Activated CD4-positive, alpha-beta T cell treated with anti-CD3 and anti-CD28 coated beads for 36 hours (primary cell): Measurements from ENCODE around the gene TPCN2. TPM values are rescaled to one million over a fixed set of nuclear protein-coding genes. Genes with fewer than 3 reads are reported as not detected.

Source experiments
- ATAC-seq: fragments of 200-7000 bp; cut with Tn5 transposase; one replicate; pipeline ENCODE4 v1.10.0; 2021; ENCODE audit warnings: mild to moderate bottlenecking, moderate library complexity
- CTCF ChIA-PET: fragments of 350-600 bp; sonication (Branson Sonifier 250); formaldehyde crosslinking; loops from one replicate; lab custom pipeline; 2021; ENCODE audit warnings: antibody characterized with exemption; lab: Charles Lee
- POLR2A ChIA-PET: fragments of 350-600 bp; sonication (Branson Sonifier 250); formaldehyde crosslinking; loops from one replicate; lab custom pipeline; 2021; ENCODE audit warnings: antibody characterized with exemption, inconsistent platforms; lab: Charles Lee
- DNase-seq: peaks from one replicate; pipeline ENCODE4 v3.0.0-alpha.2; 2020
- H3K27ac Mint-ChIP-seq: one replicate; pipeline ENCODE4 v1.8.0; 2021; ENCODE audit warnings: mixed read lengths
- H3K27me3 Mint-ChIP-seq: one replicate; pipeline ENCODE4 v1.8.0; 2021; ENCODE audit warnings: mixed read lengths
- H3K36me3 Mint-ChIP-seq: one replicate; pipeline ENCODE4 v1.8.0; 2021; ENCODE audit warnings: low read depth, mixed read lengths
- H3K4me1 Mint-ChIP-seq: one replicate; pipeline ENCODE4 v1.8.0; 2021; ENCODE audit warnings: mixed read lengths
- H3K4me3 Mint-ChIP-seq: one replicate; pipeline ENCODE4 v1.8.0; 2021; ENCODE audit warnings: mild to moderate bottlenecking, moderate library complexity, mixed read lengths
- H3K9me3 Mint-ChIP-seq: one replicate; pipeline ENCODE4 v1.8.0; 2021; ENCODE audit warnings: low read depth, mixed read lengths
- intact Hi-C, 2 experiments: fragments of 100-400 bp; cut with DNase I in 1 of 2; cut with micrococcal nuclease in 1 of 2; formaldehyde crosslinking; loops; one replicate each; pipeline versions ENCODE4 v1.14.2 to v1.15.1; 2022 to 2024; cut with DNase I, micrococcal nuclease
- total RNA-seq, 2 experiments: library from RNA; stranded (reverse); gene quantifications; one replicate each; pipeline ENCODE4 v1.2.3, GENCODE V29; 2021

TPCN2 gene
- total RNA-seq, 2 experiments from 2014 or later, result 7.4 to 10.4 TPM

DNA sequence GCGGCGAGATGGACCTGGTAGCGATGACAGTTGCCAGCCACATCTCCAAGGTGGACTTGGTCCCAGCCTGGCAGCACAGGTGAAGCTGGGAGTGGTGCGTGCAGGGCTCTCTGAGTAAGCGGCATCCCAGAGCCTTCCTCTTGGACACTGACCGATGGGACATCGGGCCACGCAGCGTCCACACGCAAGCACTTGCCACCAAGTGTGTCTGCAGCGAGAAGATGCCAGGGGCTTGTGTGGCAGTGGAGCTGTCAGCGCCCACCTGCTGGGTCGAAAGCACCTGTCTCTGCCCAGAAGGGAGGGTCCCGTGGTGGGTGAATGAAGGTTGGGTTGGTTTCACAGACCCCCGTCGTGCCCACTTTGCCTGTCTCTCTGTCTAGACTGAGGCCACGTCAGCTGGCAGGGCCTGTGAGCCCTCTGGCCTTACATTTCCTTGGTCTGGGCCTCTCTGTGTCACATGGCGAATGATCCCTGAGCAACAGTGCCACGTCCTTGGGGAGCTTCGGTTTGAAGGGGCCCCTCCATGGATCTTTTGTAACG is 56.2 kb downstream of the TPCN2 start:
- ChIA-PET CTCF (interaction anchor here (0.6 to 0.7 kb wide), 3 partner anchors 401 to 1185 kb away, joined by 3 read pairs; no protein-coding TSS in a partner anchor), POLR2A (no interaction called here)
- no peak overlapping the region for H3K4me3 Mint-ChIP-seq
- ATAC-seq, result no peak
- H3K27ac Mint-ChIP-seq, result no peak overlapping the region
- H3K9me3 Mint-ChIP-seq, result no peaks in the 10 kb centered on the region
- H3K36me3 Mint-ChIP-seq, result no peaks in the 10 kb centered on the region
- no peak for DNase-seq
- intact Hi-C loops, result loop anchor here (5.0 to 10.0 kb wide), 2 partner anchors 190 to 322 kb away; partner anchors contain the start of gene MYEOV (in 1 of the 2)
- peaks cover 2% of the 10 kb centered on the region for H3K4me1 Mint-ChIP-seq
- no peaks in the 10 kb centered on the region for H3K27me3 Mint-ChIP-seq

- ChIA-PET CTCF (interaction anchor here (0.5 to 1.2 kb wide), 6 partner anchors 13 to 1184 kb away, joined by 3 to 4 read pairs (median 3); no protein-coding TSS in a partner anchor), POLR2A (no interaction called here)
- H3K4me3 Mint-ChIP-seq, result no peak overlapping the region
- H3K4me1 Mint-ChIP-seq, result peaks cover 2% of the 10 kb centered on the region
- DNase-seq (no peak), ATAC-seq (no peak)
- H3K36me3 Mint-ChIP-seq, result no peaks in the 10 kb centered on the region
- no peaks in the 10 kb centered on the region for H3K27me3 Mint-ChIP-seq
- no peaks in the 10 kb centered on the region for H3K9me3 Mint-ChIP-seq
- intact Hi-C loops, result loop anchor here in 1 of 2 experiments (10.0 kb wide), 1 partner anchor 189 kb away; the partner anchor contains the start of gene MYEOV
- H3K27ac Mint-ChIP-seq, result no peak overlapping the region
Measured at GRCh38 chr11:69105461-69106030, 56.8 kb downstream of the TPCN2 start.

- Mint-ChIP-seq H3K4me1 (peaks cover 2% of the 10 kb centered on the region), H3K36me3 (no peaks in the 10 kb centered on the region), H3K27ac (no peak overlapping the region), H3K9me3 (no peaks in the 10 kb centered on the region), H3K27me3 (no peaks in the 10 kb centered on the region), H3K4me3 (no peak overlapping the region)
- ATAC-seq (no peak), DNase-seq (no peak)
- intact Hi-C loops, result loop anchor here in 1 of 2 experiments (10.0 kb wide), 1 partner anchor 189 kb away; the partner anchor contains the start of gene MYEOV
- ChIA-PET CTCF (interaction anchor here (0.5 to 1.2 kb wide), 3 partner anchors 12 to 537 kb away, joined by 3 to 4 read pairs (median 3); no protein-coding TSS in a partner anchor), POLR2A (no interaction called here)
Measured at GRCh38 chr11:69106031-69106811, 57.5 kb downstream of the TPCN2 start.

- no peak for ATAC-seq
- intact Hi-C loops, result loop anchor here in 1 of 2 experiments (10.0 kb wide), 1 partner anchor 187 kb away; the partner anchor contains the start of gene MYEOV
Measured at GRCh38 chr11:69107413-69107812, 58.7 kb downstream of the TPCN2 start.

GRCh38 chr11:69108030-69108429 is 59.3 kb downstream of the TPCN2 start:
- POLR2A ChIA-PET, result no interaction called here
- CTCF ChIA-PET, result interaction anchor here (0.6 kb wide), 1 partner anchor 20 kb away, joined by 3 read pairs; no protein-coding TSS in a partner anchor
- DNase-seq (no peak), ATAC-seq (no peak)
- Mint-ChIP-seq H3K4me3 (no peak overlapping the region), H3K9me3 (no peaks in the 10 kb centered on the region), H3K36me3 (no peaks in the 10 kb centered on the region), H3K4me1 (no peaks in the 10 kb centered on the region), H3K27ac (no peak overlapping the region), H3K27me3 (no peaks in the 10 kb centered on the region)
- intact Hi-C loops, result loop anchor here in 1 of 2 experiments (10.0 kb wide), 1 partner anchor 187 kb away; the partner anchor contains the start of gene MYEOV

More at GRCh38 chr11:69107413-69107812, 58.7 kb downstream of the TPCN2 start:
- ChIA-PET POLR2A (no interaction called here), CTCF (interaction anchor here (0.7 kb wide), 1 partner anchor 18 kb away, joined by 3 read pairs; no protein-coding TSS in a partner anchor)
- H3K27me3 Mint-ChIP-seq, result no peaks in the 10 kb centered on the region
- no peak overlapping the region for H3K4me3 Mint-ChIP-seq
- H3K4me1 Mint-ChIP-seq, result no peaks in the 10 kb centered on the region
- no peak overlapping the region for H3K27ac Mint-ChIP-seq
- no peaks in the 10 kb centered on the region for H3K36me3 Mint-ChIP-seq
- no peaks in the 10 kb centered on the region for H3K9me3 Mint-ChIP-seq
- no peak for DNase-seq

- Mint-ChIP-seq H3K36me3 (no peaks in the 10 kb centered on the region), H3K4me3 (no peak overlapping the region)
Measured at GRCh38 chr11:69108559-69108958, 59.8 kb downstream of the TPCN2 start.

DNA sequence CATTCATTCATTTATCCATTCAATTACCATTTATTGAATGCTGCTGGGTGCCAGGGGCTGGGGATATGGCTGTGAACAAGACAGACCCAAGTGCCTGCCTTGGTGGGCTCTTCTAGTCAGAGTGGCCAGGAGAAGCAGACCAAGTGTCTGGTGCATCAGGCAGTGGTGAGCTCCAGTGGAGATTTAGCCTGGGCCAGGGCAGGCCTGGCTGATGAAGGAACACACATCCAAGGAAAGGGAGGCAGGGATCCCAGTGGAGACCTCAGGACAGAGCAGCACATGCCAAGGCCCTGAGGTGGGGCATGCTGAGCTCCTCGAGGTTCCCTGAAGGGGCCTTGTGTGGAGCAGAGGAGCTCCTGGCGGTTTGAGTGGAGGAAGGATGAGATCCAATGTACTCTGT is 60.4 kb downstream of the TPCN2 start:
- H3K4me1 Mint-ChIP-seq, result no peaks in the 10 kb centered on the region
- H3K4me3 Mint-ChIP-seq, result no peak overlapping the region
- intact Hi-C loops, result loop anchor here in 1 of 2 experiments (10.0 kb wide), 1 partner anchor 186 kb away; the partner anchor contains the start of gene MYEOV
- DNase-seq (no peak), ATAC-seq (no peak)
- no peaks in the 10 kb centered on the region for H3K36me3 Mint-ChIP-seq
- H3K27ac Mint-ChIP-seq, result no peak overlapping the region
- ChIA-PET POLR2A (no interaction called here), CTCF (no interaction called here)
- no peaks in the 10 kb centered on the region for H3K9me3 Mint-ChIP-seq
- H3K27me3 Mint-ChIP-seq, result no peaks in the 10 kb centered on the region

More at GRCh38 chr11:69108559-69108958, 59.8 kb downstream of the TPCN2 start:
- no peaks in the 10 kb centered on the region for H3K9me3 Mint-ChIP-seq
- intact Hi-C loops, result loop anchor here in 1 of 2 experiments (10.0 kb wide), 1 partner anchor 186 kb away; the partner anchor contains the start of gene MYEOV
- ChIA-PET POLR2A (no interaction called here), CTCF (interaction anchor here (0.6 kb wide), 1 partner anchor 21 kb away, joined by 3 read pairs; no protein-coding TSS in a partner anchor)
- no peaks in the 10 kb centered on the region for H3K27me3 Mint-ChIP-seq
- no peak overlapping the region for H3K27ac Mint-ChIP-seq
- H3K4me1 Mint-ChIP-seq, result no peaks in the 10 kb centered on the region
- DNase-seq, result no peak
- ATAC-seq, result no peak

DNA sequence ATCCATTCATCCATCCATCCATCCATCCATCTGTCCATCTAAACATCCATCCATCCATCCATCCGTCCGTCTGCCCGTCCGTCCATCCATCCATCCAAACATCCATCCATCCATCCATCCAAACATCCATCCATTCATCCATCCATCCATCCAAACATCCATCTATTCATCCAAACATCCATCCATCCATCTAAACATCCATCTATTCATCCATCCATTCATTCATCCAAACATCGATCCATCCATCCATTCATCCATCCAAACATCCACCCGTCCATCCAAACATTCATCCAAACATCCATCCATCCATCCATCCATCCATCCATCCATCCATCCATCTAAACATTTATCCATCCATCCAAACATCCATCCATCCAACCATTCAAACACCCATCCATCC is 61.7 kb downstream of the TPCN2 start:
- POLR2A ChIA-PET, result no interaction called here
- ATAC-seq (no peak), DNase-seq (no peak)
- no peak overlapping the region for H3K4me3 Mint-ChIP-seq
- no peaks in the 10 kb centered on the region for H3K27me3 Mint-ChIP-seq
- no peaks in the 10 kb centered on the region for H3K4me1 Mint-ChIP-seq
- H3K9me3 Mint-ChIP-seq, result no peaks in the 10 kb centered on the region
- no peaks in the 10 kb centered on the region for H3K36me3 Mint-ChIP-seq
- CTCF ChIA-PET, result interaction anchor here (0.6 kb wide), 1 partner anchor 858 kb away, joined by 3 read pairs; no protein-coding TSS in a partner anchor
- no peak overlapping the region for H3K27ac Mint-ChIP-seq
- intact Hi-C loops, result no loop called here

GRCh38 chr11:69111624-69112542 is 63.2 kb downstream of the TPCN2 start:
- intact Hi-C loops, result no loop called here
- no peaks in the 10 kb centered on the region for H3K4me1 Mint-ChIP-seq
- H3K27ac Mint-ChIP-seq, result peak overlapping the region; percentile 26
- CTCF ChIA-PET, result no interaction called here
- H3K27me3 Mint-ChIP-seq, result no peaks in the 10 kb centered on the region
- ATAC-seq, result no peak
- H3K4me3 Mint-ChIP-seq, result no peak overlapping the region
- H3K9me3 Mint-ChIP-seq, result no peaks in the 10 kb centered on the region
- no peaks in the 10 kb centered on the region for H3K36me3 Mint-ChIP-seq
- POLR2A ChIA-PET, result no interaction called here
- DNase-seq, result no peak

DNA sequence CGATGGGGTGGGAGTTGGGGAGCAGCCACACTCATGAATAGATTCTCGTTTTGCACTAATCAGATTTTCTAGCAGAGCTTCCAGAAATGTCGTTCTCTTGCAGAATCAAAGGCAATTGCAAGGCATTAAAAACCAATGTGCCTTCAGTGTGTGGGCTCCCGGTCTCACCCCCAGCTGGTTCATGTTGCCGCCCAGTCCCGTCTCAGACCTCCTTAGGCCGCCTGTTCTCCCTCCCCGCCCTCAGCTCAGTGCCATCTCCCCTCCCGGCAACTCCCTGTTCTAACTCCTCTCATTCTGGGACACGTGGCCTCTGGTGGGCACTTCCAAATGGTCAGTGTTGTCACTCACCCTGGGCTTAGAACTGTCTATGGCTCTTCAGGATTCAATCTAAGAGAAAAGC is 64.5 kb downstream of the TPCN2 start:
- no peaks in the 10 kb centered on the region for H3K9me3 Mint-ChIP-seq
- H3K27me3 Mint-ChIP-seq, result no peaks in the 10 kb centered on the region
- intact Hi-C loops, result no loop called here
- H3K4me1 Mint-ChIP-seq, result no peaks in the 10 kb centered on the region
- POLR2A ChIA-PET, result no interaction called here
- H3K4me3 Mint-ChIP-seq, result no peak overlapping the region
- DNase-seq, result no peak
- ATAC-seq, result no peak
- H3K27ac Mint-ChIP-seq, result no peak overlapping the region
- CTCF ChIA-PET, result no interaction called here
- H3K36me3 Mint-ChIP-seq, result no peaks in the 10 kb centered on the region
